Renal pelvis (tissue), 4 donors: Measurements from ENCODE around the gene SH3RF1. TPM values are rescaled to one million over a fixed set of nuclear protein-coding genes. Genes with fewer than 3 reads are reported as not detected.

Experiments used
- DNase-seq: peaks from one replicate; pipeline ENCODE4 v3.0.0-alpha.2; 2013
- polyA plus RNA-seq, 3 donors: library from polyadenylated mRNA; unstranded; fragments of 120-200 nt; gene quantifications; one replicate each; pipeline ENCODE4 v1.2.1, GENCODE V29; 2013; ENCODE audit not compliant: insufficient read length in 3 of 3

The SH3RF1 gene
- polyA plus RNA-seq, 3 donors: 27.9 to 32.2 (median 29.5) TPM

DNA sequence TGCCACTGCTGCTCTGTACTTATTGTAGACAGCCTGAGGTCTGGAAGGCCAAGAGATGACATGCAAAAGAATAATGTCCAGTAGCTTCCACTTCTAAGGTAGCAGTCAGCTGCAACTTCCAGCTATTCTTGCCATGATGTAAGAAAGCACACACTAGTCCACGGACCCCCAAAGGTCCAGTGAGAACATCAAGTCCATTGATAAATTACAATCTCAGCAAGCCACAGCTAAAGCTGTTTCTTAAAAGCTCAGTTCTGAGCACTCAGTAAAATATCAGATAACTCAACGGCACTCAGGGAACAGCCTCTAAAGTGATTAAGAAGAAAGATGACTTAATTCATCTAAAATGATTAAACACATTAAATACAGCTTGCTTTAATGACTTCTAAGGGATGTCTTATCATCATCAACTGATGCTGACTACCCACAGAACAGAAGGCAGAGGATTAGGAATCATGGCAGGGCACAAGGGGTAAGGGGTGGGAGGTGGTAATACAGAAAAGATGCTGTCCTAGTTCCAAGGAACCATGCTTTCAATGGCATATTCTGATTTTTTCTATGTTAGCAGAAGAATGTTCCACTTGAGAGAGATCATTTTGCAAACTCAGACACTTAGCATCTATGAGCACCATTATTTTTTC lies 161.6 kb downstream of the SH3RF1 start:
- no peak for DNase-seq

DNA sequence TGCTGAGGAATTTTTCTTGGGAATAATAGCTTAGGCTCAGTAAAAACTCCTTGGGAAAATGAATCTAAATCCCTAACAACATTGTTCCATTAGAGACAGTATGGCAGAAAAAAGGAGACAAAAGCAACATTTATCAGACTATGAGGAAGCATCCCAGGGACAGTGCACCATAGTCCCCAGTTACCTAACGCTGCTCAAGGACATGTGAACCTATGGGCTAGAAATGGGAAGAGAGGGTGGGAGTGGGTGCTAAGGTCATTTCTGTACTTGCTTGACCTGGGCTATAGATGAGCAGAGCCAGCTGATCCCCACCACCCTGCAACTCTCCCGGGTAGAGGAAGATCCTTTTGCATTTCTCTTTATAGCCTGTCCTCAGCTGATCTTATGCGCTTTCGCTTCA lies 162.5 kb downstream of the SH3RF1 start:
- no peak for DNase-seq

DNA sequence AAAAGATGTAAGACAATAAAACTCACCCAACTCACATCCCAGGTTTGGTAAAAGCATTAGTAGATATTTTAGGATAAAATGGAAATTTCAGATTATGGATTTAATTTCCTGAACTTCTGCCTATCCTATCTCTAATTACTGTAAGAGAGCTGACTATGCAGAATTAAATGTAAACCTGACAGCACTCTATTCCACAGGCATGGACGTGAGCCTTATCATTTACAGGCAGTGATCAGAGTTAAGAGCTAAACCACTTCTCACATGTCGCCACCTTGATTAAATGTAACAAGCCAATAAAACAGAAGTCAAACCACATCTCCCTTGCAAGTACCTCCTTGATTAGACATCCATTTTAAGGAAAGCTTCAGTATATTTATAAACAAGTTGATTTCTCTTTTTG lies 163.2 kb downstream of the SH3RF1 start:
- DNase-seq: no peak

DNA sequence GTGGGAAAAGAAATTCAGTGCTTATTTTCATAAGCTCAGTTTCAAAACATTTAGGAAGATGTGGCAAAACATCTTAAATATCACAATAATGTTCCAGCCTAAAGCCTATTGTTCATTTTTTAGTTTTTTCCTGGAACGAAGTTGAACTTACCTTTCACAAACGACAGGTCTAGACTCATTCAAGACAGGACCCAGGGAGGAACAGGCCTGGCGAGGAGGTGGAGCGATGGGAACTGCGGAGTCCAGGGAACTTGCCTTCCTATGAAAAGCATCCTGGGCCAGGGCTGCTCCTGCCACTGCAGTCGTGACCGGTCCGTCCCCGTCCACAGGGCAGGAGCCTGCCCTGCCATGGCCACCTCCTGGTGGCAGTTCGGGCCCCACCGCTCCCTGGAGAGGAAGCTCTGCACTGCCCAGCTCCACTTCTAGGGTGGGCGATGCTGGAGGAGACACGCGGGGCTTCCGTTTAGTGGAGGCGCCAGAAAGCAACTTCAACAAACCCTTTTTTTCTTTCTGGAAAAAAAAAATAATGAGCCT lies 164.0 kb downstream of the SH3RF1 start:
- no peak for DNase-seq

DNA sequence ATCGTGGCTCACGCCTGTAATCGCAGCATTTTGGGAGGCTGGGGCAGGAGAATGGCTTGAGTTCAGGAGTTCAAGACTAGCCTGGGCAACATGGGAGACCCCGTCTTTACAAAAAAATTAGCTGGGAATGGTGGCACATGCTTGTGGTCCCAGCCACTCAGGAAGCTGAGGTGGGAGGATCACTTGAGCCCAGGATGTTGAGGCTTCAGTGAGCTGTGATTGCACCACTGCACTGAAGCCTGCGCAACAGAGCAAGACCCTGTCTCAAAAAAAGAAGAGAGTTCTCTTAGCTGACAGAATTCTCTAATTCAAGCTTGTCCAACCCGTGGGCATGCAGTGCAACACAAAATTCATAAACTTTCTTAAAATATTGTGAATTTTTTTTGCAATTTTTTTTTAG lies 165.1 kb downstream of the SH3RF1 start:
- no peak for DNase-seq

DNA sequence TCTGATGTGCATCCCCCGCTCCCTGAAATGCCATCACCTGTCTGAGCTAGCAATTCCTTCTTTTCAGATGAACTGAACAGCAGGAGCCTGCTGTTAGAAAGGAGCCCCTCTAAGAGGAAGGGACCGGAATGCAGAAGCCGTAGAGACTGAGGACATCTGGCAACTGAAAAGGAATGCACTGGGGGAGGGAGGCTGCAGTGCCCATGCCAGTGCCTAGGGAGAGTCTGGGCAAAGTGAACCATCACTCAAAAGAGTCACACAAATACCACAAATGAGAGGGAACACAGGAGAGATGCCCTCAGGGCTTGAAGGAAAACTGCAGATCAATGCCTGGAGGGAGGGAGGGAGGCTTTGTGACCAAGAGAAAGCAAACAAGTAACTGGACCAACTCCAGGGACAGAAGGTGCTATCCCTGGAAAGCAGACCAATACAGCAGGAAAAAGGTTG lies 166.8 kb downstream of the SH3RF1 start:
- DNase-seq: no peak

DNA sequence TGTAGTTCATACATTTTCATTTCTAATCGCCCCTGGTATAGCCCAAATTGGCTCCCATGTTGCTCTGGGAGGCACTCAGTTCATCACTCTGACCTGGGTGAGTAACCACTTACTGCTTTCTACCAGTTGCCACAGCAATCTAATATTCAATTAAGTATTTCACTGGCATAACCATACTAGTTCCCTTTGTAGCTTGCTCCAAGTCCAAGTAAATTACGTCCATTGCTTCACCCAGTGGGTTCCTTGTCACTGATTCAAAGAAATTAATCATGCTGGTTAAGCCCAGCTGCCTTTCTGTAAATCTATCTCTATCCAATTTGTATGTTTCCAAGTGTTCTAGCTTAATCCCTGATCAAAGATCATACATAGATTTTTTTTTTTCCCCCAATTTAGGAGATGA lies 168.7 kb downstream of the SH3RF1 start:
- no peak for DNase-seq

DNA sequence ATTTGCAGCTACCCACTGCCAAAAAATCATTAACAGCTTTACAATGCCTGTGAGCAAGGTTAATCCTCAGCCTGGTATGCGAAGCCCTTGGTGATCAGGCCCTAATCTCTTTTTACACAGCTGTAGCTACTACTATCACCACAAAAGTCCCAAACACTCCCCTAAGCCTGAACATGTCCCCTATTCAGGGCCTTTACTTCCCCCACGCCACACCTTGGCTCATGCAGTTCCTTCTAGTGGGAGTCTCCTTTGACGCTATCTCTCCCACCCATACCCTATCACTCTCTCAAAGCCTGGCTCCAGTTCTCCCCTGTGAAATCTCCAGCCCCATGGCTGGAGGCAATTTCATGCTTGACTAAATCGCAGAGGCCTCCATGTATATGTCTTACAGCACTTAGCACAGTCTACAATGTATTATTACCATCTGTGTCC lies 170.1 kb downstream of the SH3RF1 start:
- DNase-seq: no peak

DNA sequence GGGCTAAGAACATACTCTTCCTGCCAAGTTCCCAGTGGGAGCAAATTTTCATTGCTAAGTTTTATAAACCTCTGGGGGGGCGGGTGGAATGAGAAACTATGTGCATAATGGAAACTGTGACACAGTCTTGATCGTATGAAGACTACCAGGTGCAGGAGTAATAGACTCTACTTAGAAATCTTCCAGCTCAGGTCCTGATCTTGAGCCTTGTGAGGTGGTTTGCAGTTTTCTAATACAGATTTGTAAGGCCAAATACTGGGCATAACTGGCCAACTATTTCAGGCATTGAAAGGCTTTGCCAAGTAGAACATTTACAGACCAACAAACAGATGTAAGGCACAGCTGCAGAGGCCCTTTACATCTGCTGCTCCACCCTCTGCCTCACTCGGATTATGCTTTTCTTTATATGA lies 171.0 kb downstream of the SH3RF1 start:
- no peak for DNase-seq

DNA sequence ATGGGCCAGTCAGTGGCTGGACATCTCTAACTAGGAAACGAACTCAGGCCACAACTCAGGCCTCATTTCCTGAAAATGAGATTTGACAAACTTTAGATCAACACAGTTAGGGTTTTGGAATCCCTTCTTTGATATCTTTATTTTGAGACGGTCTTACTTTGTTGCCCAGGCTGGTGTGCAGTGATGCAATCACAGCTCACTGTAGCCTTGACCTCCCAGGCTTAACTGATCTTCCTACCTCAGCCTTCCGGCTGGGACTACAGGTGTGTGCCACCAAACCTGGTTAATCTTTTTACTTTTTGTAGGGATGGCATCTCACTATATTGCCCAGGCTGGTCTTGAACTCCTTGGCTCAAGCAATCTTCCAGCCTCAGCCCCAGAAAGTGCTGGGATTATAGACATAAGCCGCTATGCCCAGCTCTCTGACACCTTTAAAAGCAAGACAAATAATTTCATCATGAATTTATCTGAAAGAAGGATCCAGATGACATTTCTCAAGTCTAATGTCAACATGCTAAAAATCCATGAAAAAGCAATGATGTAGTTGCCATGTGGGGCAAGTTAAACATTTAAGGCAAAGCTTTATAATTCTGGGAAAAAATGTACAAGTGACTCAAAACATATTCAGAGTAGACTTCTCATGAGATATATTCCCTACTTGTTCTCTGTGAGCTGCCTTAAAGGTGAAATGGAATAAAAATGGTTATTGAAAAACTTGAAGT lies 171.6 kb downstream of the SH3RF1 start:
- no peak for DNase-seq

DNA sequence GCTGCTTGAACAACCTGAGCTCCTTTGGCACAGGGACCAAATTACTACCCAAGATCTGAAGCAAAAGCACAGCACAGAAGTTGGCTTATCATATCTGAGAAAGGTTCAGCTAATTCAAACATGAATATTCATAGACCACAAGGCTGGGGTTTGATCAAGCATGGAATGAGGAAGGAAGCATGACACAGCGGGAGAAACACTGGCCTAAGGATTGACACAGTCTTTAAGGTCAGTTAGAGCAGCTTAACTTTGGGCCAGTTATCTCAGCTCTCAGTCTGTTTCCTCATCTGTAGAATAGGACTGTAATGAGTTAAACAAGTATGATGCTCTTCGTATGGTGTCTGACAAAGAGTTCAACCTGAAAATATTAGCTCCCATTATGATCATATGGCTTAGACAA lies 172.2 kb downstream of the SH3RF1 start:
- no peak for DNase-seq

DNA sequence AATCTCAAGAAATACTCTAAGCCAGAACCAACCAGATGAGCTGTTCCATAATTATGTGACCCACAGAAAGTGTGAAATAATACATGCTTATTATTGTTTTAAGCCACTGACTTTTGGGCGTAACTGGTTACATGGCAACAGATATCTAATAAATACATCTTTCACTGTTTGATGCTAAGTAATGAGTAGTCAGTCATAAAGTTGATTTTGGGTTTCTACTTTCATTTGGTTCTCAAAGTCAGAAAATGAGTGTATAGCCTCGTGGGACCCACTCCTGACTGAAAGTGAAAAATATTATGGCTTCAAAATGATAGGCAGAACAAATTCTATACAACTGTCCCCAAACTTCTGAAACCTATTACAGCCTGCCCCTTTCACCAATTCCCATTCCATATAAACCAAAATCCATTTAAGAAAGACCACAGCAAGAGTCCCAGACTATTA lies 172.7 kb downstream of the SH3RF1 start:
- no peak for DNase-seq

DNA sequence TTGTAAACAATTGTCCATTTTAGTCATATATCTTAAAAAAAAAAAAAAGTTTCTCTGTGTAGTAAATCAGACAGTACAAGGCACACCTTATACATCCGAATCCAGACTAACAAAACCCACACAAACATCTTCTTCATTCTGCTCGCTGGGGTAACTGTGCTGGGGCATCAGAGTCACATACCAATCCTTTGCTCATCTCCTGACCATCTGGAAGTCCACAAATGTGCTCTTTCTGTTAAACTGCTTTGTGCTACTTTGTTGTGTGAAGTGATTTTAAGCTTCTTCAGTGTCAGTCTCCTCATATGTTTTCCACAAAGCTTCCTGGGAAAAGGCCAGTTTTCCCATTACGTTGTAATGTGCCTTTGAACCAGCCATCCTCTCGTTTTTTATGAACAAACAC lies 174.5 kb downstream of the SH3RF1 start:
- no peak for DNase-seq

DNA sequence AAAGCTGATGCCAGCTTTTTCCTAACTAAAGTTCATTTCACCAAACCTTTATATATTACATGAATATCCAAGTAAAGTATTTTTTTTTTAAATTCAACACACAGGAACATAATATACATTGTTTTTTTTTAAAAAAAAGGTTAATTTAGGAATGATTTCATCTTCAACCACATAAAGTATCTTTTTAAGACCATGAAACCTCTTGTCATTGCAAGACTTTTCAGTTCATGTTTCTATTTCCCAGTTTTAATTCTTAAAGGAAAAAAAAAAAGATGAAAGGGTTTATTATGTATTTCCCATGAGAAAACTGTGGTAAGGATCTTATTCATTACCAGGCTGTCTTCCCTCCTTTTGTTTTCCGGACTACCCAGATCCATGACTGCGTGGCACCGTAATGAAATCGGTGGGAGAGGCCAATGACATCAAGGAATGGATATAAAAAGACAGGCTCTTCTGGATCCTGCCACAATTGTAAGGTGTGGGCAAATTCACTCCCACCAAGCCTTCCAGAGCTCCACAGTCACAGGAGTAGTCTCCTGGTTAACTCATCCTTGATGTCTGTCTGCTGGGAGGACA lies 176.0 kb downstream of the SH3RF1 start:
- DNase-seq: no peak

DNA sequence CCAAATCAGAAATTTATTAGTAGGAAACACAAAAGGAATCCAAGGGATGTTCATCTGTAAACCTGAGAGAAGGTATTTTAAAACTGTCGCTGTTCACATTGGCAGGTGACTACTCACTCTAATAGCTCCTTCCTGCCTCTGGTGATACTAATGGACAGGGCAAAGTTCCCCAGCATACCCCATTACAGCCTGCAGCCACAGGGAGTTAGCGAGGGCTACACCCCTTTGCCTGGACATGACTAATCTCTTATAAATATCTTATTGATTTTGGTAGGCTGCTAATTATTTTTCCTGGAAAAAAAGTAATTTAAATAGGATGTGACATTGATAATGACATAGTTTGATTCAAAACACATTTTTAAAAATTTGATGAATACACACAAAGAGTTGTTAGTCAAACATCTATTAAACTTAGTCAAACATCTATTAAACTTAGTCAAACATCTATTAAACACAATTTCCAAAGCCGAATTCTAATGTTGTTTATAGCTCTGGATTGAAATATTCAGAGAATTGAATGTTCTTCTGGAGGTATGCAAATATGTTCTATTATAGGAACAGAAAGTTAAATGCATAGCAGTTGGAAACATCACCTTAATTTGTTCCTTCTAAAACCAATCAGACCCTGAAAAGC lies 177.8 kb downstream of the SH3RF1 start:
- DNase-seq: no peak

DNA sequence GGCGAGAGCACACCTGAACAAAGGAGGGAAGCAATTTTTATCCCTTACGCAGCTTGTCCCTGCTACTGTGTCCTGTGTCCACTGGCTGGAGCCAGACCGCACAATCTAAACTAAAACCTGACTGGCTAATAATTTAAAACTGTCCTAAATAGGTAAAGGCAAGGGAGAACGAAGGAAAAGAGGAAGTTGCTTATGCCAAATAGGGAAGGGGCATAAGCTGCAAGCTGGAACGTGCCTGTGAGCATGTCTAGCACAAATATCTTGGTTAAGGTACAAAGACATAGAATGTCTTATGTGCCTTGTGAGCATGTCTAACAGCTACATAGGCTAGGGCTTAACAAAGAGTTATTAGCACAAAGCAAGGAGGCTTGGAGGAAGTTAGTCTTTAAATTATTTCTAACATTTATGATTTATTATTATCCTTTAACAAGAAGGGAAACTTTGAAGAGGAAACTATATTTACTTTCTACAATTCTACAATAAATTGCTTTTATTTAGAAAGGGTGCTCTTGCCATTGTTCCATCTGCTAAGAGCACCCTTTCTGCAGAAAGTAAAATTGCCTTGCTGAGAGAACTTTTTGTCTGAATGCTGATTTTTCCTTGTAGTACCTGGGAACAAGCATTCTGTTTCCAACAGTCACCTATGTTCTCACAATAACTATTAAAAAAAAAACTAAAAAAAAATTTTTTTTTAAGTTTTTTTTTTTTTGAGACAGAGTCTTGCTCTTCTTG lies 180.1 kb downstream of the SH3RF1 start:
- no peak for DNase-seq

DNA sequence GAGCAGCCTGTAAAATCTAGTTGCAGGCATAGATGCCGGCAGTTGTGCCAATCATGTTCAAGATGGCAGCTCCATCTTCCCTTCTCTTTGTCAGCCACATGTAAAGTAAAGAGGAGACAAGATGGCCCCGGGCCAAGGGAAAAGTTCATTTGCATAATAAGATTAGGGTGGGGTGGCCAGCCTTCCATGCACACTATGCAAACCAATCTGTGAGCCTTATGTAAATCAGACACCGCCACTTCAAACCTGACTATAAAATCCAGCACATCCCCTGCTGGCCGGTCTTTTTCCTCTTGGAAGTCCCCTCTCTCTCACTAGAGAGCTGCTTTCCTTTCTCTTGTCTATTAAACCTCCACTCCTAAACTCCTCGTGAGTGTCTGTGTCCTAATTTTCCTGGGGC lies 181.8 kb downstream of the SH3RF1 start:
- DNase-seq: no peak

DNA sequence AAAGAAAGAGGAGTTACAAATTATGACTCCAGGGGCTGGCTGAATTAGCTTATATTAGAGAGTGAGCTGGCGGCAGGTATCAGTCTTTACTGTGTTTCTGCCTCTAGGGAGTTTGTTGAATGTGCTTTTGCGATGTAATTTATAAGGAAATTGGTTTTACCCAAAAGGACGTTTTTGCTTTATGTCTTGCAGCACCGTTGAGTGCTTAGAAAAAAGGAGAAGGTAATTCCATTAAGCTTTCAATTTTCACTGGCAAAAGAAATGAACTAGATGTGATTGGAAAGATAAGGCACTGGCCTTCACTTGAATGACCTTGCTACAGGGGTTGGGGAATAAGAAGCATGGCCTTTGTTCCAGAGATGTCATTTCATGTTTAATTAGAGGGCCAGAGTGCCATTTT lies 185.8 kb downstream of the SH3RF1 start:
- DNase-seq: no peak

DNA sequence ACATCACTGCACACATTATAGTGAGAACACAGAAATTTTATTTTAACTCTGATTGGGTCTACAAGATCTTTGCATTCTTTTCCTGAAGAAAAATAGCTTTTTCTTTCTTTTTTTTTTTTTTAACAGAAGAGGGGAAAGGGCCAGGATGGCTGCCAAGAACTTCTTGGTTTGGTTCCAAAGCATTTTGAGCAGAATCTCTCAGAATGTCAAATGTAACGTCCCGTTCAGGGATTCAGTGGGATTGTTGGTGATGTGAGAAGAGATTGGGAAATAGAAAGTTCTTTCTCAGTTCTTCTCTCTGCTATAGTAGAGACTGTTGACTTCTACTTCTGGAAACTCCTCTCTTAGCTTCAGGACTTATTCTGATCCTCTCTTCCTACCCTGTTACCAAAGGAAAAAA lies 189.8 kb downstream of the SH3RF1 start:
- DNase-seq: peak; percentile 46

DNA sequence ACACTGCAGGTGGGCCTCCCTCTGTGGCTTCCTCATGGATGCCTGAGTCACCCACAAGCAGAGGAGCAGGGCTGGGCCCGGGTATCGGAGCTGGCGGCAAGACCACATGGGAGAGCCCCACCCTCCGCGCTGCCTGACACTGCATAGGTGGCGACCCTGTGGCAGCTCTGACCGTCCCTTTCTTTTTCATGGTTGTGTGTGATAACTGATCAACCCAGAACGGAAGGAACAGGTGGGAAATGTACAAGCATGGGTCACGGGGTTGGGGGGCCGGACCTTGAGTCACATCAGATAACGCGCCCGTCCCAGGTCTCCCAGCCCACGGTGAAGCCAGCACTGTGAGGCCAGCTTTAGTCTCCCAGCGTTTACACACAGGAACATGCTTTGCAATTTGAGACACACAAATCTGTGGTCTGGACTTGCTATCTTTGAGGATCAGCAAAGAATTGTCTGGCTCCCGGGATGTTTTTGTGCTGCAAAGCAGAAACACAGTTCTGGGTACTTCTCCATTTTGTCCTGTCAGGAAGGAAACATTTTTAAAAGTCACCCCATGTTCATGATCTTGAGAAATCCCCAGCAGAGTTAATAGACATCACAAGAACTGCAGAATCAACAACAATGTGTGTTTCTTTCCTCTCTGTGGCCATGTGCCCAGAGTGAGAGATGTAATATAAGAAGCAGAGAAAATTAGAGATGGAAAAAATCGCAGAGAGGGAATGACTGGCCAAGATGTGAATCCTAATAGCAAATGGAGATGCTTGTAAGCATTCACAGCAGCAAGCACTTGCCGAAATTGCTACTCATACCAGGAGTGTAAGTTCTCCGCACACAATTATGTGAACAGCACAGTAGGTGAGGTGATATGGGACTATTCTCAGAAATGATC lies 190.6 kb downstream of the SH3RF1 start:
- no peak for DNase-seq

DNA sequence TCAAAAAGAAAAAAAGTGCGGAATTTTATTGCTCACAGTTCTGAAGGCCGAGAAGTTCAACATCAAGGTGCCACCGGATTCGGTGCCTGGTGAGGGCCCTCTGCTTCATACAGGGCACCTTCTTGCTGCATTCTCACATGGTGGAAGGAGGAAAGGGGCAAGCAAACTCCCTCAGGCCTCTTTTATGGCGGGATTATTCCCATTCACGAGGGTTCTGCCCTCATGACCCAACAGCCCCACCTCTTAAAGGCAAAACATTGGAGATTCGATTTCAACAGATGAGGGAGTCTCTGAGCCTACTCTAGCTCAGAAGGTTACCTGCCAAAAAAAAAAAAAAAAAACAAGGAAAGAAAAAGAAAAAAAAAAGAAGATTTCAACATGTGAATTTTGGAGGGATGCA lies 196.6 kb downstream of the SH3RF1 start:
- DNase-seq: no peak
